Testis (tissue), 3 donors: ENCODE results near the gene NINL. TPM values are rescaled to one million over a fixed set of nuclear protein-coding genes. Genes with fewer than 3 reads are reported as not detected.

Experiments
- DNase-seq: peaks from one replicate; pipeline ENCODE4 v3.0.0-alpha.2; 2019
- H3K27ac ChIP-seq, 2 donors: fragments of 200-600 bp; sonication (generic); one replicate each; pipeline ENCODE4 v1.5.1; 2019
- H3K27me3 ChIP-seq: fragments of 200-600 bp; sonication (generic); one replicate; pipeline ENCODE4 v1.5.1; 2019
- H3K36me3 ChIP-seq: fragments of 200-600 bp; sonication (generic); one replicate; pipeline ENCODE4 v1.5.1; 2017; ENCODE audit warnings: low read depth; ENCODE audit errors: missing control alignments
- H3K4me1 ChIP-seq: fragments of 200-600 bp; sonication (generic); one replicate; pipeline ENCODE4 v1.5.1; 2019
- H3K4me3 ChIP-seq, 2 donors: fragments of 200-600 bp; sonication (generic); one replicate each; pipeline ENCODE4 v1.5.1; 2017 to 2019
- H3K9me3 ChIP-seq: fragments of 200-600 bp; sonication (generic); one replicate; pipeline ENCODE4 v1.5.1; 2017
- POLR2A ChIP-seq: fragments of 450-650 bp; IDR thresholded peaks from one replicate; pipeline ENCODE4 v1.6.1; 2017; ENCODE audit warnings: antibody characterized with exemption, mild to moderate bottlenecking, moderate library complexity
- WGBS, 2 donors: methylation state at CpG; one replicate each; pipeline ENCODE4 v1.1.5; 2018; 5-methylcytosine and 5-hydroxymethylcytosine counted together
- intact Hi-C: fragments of 100-400 bp; cut with DNase I; formaldehyde crosslinking; loops from one replicate; pipeline ENCODE4 v1.15.1; 2023; ENCODE audit warnings: low total_unique reads
- polyA plus RNA-seq: library from polyadenylated mRNA; stranded (reverse); fragments of 350-450 nt; fragmentation: Illumina TruSeq; extraction: RNeasy Lipid Tissue Mini Kit (QIAGEN cat#74804); gene quantifications from one replicate; pipeline ENCODE4 v1.2.3, GENCODE V29; 2014; ENCODE audit warnings: low read depth, low replicate concordance; ENCODE audit not compliant: insufficient read depth
- total RNA-seq, 2 donors: library from RNA; depleted of rRNA; stranded (reverse); fragments of >200 nt; gene quantifications; one replicate each; pipeline ENCODE4 v1.2.3, GENCODE V29; 2016
- TF ChIP-seq, protein P1 (sequence below), 3 experiments: fragments of 450-650 bp in 2 of 3; fragments of 200-600 bp in 1 of 3; sonication (generic) in 1 of 3; IDR thresholded peaks; one replicate each; pipeline ENCODE4 v1.5.1; 2016 to 2019; ENCODE audit warnings: antibody characterized with exemption in 3 of 3, mild to moderate bottlenecking in 2 of 3, moderate library complexity in 1 of 3

NINL gene
- total and polyA plus RNA-seq, 3 donors from 2014 or later = 17.9 to 33.4 (median 32.8) TPM

DNA sequence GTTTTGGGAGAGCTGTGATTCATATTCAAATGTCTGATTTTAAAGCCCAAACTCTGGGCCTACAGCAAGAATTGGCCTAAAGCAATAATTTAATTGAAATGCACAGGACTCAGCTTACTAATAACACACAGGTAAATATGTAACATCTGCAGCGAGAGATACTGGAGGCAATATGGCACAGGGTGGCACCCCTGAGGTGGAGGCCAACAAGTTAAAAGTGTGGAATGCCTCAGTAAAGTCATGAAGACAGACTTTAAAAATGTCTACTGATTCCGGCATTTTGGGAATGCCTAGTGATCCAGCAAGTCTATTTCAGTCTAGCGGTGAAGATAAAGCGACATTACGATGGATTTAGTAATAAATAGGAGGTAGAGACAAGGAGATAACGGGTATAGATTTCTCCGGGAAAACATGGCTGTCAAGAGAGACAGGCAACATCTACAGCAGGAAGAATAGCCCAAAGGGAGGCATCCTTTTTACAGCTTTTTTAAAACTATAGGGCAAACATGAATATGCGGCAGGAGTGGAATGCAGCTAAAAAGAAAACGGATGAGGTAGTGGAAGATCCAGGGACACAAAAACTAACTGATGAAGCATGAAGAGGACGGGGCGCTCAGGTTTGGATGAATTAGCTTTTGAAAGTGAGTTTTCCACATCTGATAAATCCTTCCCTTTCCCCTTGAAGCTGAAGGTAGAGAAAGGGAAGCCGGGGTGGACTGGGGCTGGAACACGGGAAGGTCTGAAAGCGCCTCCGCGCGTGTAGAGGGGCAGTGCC is 37.3 kb upstream of the NINL start:
- Histone ChIP-seq H3K4me1 (peaks cover 11% of the 10 kb centered on the region), H3K9me3 (no peaks in the 10 kb centered on the region), H3K36me3 (no peaks in the 10 kb centered on the region), H3K27ac (peak overlapping the region; percentile 67 to 89), H3K4me3 (peak overlapping the region; percentile 71 to 93), H3K27me3 (no peaks in the 10 kb centered on the region)
- 21 to 31% methylated on average over 12 to 17 of the region's 17 CpGs for WGBS, 2 donors
- DNase-seq = no peak
- intact Hi-C loops = no loop called here
- no peak for TF ChIP-seq POLR2A
- TF ChIP-seq, protein P1, sequence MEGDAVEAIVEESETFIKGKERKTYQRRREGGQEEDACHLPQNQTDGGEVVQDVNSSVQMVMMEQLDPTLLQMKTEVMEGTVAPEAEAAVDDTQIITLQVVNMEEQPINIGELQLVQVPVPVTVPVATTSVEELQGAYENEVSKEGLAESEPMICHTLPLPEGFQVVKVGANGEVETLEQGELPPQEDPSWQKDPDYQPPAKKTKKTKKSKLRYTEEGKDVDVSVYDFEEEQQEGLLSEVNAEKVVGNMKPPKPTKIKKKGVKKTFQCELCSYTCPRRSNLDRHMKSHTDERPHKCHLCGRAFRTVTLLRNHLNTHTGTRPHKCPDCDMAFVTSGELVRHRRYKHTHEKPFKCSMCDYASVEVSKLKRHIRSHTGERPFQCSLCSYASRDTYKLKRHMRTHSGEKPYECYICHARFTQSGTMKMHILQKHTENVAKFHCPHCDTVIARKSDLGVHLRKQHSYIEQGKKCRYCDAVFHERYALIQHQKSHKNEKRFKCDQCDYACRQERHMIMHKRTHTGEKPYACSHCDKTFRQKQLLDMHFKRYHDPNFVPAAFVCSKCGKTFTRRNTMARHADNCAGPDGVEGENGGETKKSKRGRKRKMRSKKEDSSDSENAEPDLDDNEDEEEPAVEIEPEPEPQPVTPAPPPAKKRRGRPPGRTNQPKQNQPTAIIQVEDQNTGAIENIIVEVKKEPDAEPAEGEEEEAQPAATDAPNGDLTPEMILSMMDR (IDR thresholded peaks at IDR 0.05) = no peak

DNA sequence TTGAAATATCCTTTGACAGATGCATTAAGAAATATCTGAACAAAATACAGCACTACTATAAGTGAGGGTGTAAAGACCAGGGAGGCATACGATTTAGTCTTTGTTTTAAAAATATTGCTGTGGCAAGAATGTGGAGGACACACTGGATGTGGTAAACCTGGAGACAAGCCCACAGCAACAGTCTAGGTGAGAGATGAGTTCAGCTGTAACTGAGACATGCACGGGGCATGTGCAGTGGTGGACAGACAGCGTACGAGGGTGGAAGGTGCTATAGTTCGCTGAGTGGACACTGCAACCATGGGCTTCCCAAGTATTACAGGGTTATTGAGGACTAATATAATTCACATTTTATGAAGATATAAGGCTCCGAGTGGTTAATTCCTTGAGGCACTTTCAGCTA is 36.7 kb upstream of the NINL start:
- no peak for TF ChIP-seq POLR2A
- TF ChIP-seq, protein P1 (IDR thresholded peaks at IDR 0.05) = no peak
- Histone ChIP-seq H3K27ac (no peak overlapping the region), H3K4me3 (no peak overlapping the region), H3K9me3 (no peaks in the 10 kb centered on the region), H3K4me1 (peaks cover 11% of the 10 kb centered on the region), H3K27me3 (no peaks in the 10 kb centered on the region), H3K36me3 (no peaks in the 10 kb centered on the region)
- WGBS, 2 donors = 59 to 78% methylated on average over 6 of the region's 6 CpGs
- no peak for DNase-seq
- intact Hi-C loops = no loop called here

DNA sequence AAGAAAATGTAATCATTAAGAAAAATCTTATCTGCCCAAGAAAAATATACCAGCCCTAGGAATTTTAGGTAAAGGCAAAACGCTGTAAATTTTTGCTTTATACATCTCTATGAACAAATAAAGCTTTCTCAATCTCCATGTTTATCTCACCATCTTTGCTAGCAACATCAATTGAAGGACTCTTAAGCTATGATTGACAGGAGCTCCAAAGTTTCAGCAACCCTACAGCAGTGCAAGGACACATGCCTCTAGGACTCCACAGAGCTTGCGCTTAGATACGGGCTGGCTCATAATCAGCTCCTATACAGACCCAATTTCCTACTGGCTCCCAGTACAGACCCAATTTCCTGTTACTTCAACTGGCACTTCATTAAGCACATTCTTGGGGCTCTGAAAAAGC is 34.2 kb upstream of the NINL start:
- 90 to 98% methylated on average over 3 of the region's 3 CpGs for WGBS, 2 donors
- no peaks in the 10 kb centered on the region for H3K36me3 ChIP-seq
- no peak for TF ChIP-seq POLR2A
- TF ChIP-seq, protein P1 (IDR thresholded peaks at IDR 0.05) = no peak
- H3K27ac ChIP-seq = no peak overlapping the region
- H3K4me1 ChIP-seq = peaks cover 8% of the 10 kb centered on the region
- H3K9me3 ChIP-seq = no peaks in the 10 kb centered on the region
- DNase-seq = no peak
- no peaks in the 10 kb centered on the region for H3K27me3 ChIP-seq
- H3K4me3 ChIP-seq = no peak overlapping the region
- intact Hi-C loops = no loop called here

DNA sequence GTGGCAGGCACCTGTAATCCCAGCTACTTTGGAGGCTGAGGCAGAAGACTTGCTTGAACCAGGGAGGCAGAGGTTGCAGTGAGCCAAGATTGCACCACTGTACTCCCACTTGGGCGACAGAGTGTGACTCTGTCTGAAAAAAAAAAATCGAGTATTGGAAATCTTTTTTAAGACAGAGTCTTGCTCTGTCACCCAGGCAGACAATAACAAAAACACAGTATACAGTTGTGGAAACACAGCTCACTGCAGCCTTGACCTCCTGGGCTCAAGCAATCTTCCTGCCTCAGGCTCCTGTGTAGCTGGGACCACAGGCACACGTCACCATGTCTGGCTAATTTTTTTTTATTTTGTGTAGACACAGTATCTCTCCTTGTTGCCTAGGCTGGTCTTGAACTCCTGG is 23.4 kb upstream of the NINL start:
- Histone ChIP-seq H3K27me3 (no peaks in the 10 kb centered on the region), H3K36me3 (no peaks in the 10 kb centered on the region), H3K4me3 (no peak overlapping the region), H3K4me1 (no peaks in the 10 kb centered on the region), H3K27ac (no peak overlapping the region), H3K9me3 (no peaks in the 10 kb centered on the region)
- WGBS, 2 donors = 42 to 50% methylated on average over 3 of the region's 3 CpGs
- intact Hi-C loops = no loop called here
- no peak for DNase-seq
- TF ChIP-seq POLR2A = no peak
- TF ChIP-seq, protein P1 (IDR thresholded peaks at IDR 0.05) = no peak
